HG03442 (cell line): Measurements from ENCODE around the gene GALNT16.
"Not testable (repeated sequence)": the region's sequence is repeated elsewhere in the genome, so short reads cannot be mapped to it uniquely, and the experiment has no call there.

ENCODE experiments used
- ATAC-seq: cut with Tn5 transposase; IDR thresholded peaks from one replicate; pipeline ENCODE4 v1.9.1; 2021; ENCODE audit warnings: mild to moderate bottlenecking, moderate library complexity; ENCODE audit not compliant: unreplicated experiment

Gene GALNT16

DNA sequence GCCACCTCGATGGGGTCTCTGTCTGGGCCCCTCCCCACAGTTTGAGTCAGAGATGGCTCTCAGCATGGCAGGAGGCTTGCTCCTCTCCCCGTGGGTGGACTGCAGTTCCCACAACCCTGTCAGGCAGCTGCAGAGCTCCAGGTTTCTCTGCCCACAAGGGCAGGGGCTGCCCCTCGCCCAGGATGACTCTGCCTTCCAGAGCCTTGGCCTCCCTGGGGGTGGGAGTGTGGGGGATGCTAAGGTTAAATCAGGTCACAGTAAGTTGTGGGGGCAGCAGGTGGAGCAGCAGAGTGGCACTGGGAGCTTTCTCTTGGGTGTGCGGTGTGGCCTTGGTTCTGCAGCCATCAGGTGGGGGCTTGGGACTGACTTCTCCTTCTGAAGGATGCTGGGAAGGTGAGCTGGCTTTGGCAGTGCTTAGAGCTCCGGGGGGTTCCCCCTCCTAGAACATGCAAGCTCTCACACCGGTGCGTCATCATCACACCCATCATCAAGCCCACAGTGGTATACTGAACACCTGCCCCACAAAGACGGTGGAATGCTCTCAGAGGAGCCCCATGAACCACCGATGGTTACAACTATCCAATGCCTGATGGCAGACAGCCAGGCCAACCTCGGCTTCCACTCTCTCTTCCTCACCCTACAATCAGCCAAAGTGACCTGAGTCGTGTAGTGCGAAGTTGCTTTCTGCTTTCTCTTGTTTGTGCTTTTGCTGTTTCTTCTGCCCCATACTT is 98.4 kb downstream of the GALNT16 start:
- ATAC-seq = no peak

DNA sequence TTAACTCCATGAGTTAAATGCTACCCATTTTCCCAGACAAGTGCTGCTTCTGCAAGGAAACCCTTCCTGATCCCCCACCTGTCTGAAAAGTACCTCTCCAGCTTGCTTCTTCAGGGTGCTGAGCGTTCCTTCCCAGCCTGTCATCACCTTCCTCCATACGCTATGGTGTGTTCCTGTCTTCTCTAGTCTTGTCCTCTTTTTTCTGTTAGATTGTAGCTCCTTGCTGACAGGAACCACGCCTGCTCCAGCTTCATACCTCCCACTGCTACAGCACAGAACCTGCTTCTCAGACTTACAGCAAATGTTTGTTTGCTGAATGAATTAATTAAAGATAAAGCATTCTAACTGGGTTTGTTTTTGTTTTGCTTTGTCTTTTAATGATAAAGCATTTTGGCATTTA is 99.0 kb downstream of the GALNT16 start:
- ATAC-seq = no peak

DNA sequence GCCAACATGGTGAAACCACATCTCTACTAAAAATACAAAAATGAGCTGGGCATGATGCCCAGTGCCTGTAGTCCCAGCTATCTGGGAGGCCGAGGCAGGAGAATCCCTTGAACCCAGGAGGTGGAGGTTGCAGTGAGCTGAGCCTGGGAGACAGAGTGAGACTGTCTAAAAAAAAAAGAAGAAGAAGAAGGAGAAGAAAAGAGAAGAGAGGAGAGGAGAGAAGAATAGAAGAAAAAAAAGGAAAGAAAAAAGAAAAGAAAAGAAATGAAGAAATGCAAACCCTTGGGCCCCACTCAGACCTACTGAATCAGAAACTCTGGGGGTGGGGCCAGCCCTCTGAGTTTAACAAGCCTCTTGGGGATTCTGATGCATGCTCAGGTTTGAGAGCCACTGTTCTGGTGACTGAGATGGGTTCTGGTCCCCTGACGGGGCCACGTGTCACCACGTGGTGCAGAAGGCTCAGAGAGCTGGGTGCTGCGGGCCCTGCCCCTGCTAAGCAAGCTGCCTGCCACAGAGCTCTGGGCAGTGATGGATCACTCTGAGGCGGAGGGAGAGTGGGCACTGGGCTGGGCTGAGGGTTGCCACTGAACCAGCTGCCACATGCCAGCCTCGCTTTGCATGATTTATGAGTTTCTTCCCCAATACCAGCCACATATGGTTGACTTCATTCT is 100.6 kb downstream of the GALNT16 start:
- ATAC-seq = no peak

DNA sequence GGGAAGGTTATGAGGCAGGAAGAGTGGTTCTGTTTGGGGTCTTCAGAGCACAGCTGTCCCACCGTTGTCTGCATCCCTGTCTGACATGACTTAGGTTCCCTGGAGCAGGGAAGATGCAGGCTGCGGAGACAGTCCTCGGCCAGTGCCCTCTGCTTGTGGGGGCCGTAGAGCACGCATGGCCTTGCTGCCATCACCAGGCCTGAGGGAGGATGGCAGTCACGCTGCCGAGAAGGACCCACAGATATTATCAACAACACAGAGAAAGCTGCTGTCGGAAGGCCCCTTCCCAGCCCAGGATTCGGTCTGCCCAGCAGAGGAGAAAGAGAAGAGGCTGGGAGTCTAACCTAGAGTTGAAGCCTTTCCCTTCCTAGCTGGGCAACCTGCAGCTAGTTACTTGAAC is 103.1 kb downstream of the GALNT16 start:
- no peak for ATAC-seq

DNA sequence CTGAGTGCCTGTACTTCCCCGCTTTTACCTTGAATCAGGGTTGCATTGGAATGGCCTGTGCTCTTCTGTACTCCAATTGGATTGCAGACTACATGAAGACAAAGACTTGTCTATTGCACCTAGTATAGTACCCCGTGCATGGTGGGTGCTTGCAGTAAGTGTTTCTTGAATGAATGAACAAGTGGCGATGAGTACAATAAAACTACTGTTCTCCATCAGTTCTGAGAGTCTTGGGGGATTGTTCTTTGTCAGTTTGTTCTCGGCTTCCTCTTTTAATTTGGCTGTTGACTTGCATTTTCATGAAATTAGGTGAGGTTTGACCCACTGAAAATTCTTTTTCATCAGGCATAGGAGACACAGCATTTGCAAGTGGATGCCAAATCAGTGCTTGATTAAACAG is 104.0 kb downstream of the GALNT16 start:
- no peak for ATAC-seq

DNA sequence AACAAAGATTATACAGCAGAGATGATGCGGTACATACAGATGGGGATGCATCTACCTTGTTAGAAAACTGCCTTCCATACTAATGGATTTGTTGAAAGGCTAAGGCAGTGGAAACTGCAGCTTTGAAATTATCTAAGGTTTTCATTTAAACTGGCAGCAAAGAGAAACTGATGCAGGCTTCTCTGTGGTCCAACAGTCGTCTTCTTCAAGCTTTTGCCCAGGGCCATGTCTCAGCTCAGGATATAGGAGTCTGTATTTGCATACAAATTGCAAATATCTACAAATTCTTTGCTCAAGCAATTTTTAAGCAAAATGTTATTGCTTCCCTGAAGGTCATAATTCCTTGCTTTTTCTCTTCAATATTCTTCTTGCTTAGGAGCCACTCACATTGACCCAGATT is 104.4 kb downstream of the GALNT16 start:
- no peak for ATAC-seq

DNA sequence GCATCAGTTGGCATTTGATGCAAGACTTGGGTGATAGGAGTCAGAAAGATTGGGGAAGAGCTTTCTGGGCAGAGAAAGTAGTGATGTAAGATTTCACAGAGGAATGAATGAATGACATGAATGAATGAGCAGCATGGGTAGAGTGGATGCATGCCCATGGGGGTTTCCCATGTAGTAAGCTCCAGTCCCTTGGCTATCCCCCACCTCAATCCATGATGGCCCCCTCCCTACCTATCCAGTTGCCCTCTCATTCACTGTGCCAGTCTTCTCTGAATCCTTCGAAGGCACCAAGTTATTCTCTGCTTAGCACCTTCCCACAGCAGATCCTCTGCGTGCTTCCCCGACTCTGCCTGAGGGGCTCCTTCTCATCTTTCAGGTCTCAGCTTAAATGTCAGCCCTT is 106.1 kb downstream of the GALNT16 start:
- no peak for ATAC-seq

DNA sequence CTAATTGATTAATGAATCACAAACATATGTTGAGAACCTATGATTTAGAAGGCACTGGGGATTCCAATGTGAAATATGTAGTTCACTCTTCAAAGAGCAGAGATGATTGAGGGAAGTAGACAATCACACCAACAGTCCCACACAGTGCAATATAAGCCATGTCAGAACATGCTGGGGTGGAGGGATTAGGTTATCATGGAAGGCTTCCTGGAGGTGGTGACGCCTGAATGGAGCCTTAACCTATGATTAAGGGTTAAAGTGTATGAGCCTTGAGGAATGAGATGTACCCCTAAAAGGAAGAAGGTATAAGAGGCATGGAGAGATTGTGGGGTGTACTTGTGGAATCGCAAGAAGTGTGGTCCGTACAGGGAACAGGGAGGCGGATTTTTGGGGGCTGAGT is 106.8 kb downstream of the GALNT16 start:
- no peak for ATAC-seq

DNA sequence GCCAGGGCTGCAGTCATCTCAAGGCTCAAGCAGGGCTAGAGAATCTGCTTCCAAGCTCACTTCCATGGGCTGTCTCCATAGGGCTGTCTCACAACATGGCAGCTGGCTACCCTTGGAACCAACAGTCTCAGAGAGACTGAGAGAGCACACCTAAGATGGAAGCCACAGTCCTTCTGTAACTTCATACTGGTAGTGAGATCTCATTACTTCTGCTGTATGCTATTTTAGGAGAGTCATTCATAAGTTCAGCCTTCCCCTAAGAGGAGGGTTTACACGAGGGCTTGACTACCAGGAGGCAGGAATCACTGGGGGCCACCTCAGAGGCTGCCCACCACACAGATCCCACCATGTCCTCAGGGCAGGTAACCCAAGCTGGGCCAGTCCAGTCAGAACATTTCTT is 108.4 kb downstream of the GALNT16 start:
- no peak for ATAC-seq

DNA sequence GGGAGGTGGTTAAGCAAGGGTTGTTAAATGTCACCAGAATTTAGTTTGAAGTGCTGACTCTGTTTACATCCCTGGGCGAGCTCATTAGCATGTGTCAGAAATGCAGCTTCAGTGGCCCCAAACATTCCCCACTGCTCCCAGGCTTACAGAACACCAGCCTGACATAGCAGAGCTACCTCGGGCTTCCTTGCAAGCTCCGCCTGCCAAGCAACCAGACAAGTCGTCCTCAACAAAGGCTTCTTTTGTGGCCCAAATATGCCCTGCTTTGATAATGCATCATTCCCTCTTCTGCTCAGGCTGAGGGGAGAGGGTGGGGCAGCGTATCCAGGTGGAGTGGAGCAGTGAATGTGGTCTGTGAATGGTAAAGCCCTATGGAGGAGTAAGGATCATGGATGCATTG is 110.1 kb downstream of the GALNT16 start:
- no peak for ATAC-seq

DNA sequence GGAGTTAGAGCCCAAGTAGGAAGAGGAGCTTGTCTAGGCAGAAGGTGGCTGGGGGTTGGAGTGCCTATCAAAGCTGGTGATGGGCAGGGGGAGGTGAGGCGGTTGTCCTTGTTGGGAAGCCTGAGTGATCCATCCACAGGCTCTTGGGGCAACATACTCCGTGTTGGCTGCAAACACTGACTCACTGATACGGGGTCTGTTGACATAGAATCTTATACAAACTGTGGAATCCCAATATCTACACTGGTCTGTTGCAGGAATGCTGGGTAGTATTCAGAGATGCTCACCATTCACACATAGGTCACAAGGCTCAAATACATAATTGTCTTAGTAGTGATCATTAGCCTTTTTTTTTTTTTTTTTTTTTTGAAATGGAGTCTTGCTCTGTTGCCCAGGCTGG is 112.2 kb downstream of the GALNT16 start:
- ATAC-seq = no peak

DNA sequence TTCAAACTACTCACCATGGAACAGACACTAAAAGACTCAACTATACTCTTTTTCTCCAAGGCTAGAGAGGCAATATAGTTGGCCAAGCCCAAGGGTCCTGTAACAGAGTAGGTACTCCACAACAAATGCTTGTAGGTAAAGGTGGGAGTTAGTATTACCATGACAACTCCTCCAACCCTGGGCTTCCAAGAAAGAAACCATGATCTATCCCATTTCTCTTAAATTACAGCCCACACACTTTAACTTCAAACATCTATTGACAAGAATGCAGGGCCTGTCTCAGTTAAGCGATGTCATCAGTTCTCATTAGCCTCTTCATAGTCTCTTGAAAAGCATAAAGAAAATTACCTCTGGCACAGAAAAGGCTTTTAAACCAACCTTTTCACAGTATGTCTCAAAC is 113.1 kb downstream of the GALNT16 start:
- no peak for ATAC-seq

DNA sequence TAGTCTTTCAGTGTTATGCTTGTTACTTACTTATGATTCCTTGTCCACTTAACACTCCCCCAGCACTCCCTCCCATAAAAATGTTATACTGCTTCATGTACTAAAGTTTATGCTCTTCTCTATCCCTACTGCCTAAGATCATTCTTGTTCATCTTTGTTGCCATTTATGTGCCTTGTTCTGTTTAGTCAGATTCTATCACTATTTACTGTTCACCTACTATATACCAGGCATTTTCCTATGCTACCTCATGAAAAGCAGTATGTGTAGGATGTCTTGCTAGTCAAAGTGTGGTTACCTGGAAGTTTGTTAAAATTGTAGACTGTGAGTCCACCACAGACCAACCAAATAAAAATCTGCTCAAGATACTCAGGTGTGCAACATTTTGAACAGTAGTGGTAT is 114.3 kb downstream of the GALNT16 start:
- ATAC-seq = no peak

DNA sequence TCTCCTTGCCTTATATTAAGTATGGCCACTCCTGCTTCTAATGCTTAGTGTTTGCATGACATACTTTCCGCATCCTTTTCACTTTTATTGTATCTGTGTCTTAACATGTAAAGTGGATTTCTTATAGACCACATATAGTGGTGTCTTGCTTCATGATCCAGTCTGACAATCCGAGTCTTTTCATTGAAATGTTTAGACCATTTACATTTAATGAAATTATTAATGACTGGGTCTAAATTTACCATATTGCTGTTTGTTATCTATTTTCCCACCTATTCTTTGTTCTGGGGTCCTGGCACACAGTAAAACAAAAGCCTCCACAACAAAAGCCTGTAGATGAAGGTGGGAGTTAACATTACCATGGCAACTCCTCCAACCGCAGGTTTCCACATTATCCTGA is 115.2 kb downstream of the GALNT16 start:
- ATAC-seq = no peak

DNA sequence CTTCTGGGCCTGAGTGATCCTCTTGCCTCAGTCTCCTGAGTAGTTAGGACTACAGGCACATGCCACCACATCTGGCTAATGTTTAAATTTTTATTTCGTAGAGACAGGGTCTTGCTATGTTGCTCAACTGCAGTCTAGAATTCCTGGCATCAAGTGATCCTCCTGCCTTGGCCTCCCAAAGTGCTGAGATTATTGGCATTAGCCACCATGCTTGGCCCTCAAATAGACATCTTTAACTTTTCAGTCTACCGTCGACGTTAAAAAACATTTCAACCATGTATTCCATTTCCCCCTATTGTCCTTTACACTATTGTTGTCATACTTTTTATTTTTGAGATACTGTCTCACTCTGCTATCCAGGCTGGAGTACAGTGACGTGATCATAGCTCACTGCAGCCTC is 115.8 kb downstream of the GALNT16 start:
- ATAC-seq = no peak

DNA sequence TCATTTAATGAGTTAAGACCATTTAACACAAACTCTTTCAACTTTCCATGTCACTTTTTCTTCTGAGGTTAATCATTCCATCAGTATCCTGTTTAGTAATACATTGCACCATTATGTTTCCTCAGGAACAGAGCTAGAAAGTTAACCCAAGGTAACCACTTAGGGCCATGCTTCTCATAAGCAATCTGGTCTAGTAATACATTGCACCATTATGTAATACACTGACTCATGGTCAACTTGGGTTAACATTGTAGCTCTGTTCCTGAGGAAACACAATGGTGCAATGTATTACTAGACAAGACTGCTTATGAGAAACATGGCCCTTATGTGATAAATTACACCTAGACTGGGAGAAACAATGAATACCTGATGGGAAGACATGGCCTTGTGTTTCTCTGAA is 116.5 kb downstream of the GALNT16 start:
- ATAC-seq = no peak

DNA sequence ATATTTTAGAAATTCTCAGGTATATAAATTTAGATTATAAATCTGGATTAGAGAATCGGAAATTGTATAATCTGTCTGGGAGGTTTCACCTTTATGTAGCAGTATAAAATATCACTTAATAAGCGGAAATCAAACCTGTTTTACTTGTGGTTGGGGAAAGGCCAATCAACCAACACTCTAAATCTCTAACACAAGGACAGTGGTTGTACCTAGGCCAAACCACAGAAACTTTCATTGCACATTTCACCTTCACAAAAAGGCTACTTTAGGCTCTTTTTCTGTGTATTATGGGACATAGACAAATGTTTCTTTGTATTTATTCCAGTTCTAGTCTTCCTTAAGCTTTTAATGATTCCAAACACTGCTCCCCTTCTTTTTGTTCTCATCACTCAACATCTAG is 118.3 kb downstream of the GALNT16 start:
- ATAC-seq = no peak

DNA sequence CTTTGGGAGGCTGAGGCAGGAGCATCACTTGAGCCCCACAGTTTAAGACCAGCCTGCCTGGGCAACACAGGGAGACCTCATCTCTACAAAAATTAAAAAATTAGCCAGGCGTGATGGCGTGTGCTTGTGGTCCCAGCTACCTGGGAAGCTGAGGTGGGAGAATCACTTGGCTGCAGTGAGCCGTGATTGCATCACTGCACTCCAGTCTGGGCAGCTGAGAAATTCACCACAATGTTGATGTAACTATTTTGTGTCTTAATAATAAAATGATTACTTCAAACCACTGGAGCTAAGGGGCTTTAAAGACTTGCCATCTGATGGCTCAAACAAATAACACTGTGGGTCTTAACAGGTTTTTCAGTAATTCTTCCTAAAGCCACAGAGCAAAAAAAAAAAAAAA is 127.4 kb downstream of the GALNT16 start:
- no peak for ATAC-seq

DNA sequence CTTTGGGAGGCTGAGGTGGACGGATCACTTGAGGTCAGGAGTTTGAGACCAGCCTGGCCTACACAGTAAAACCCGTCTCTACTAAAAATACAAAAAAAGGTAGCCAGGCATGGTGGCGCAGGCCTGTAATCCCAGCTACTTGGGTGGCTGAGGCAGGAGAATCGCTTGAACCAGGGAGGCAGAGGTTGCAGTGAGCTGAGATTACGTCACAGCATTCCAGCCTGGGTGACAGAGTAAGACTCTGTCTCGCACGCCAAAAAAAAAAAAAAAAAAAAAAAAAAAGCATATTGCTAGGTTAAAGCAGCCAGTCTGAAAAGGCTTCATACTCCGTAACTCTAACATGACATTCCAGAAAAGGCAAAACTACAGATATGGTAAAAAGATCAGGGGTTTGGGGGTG is 131.4 kb downstream of the GALNT16 start:
- ATAC-seq = not testable (repeated sequence)

DNA sequence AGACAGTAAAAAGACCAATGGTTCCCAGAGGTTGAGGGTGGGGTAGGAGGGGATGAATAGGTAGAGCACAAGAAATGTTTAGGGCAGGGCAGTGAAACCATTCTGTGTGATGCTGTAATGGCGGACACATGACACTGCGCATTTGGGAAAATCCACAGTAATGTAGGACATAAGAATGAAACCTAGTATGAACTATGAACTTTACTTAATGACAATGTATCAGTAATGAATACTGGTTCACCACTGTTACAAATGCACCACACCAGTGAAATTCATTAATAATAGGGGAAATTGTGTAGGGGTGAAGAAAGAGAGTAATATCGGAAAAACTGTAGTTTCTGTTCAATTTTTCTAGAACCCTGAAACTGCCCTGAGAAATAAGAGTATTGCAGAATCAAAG is 132.5 kb downstream of the GALNT16 start:
- no peak for ATAC-seq

DNA sequence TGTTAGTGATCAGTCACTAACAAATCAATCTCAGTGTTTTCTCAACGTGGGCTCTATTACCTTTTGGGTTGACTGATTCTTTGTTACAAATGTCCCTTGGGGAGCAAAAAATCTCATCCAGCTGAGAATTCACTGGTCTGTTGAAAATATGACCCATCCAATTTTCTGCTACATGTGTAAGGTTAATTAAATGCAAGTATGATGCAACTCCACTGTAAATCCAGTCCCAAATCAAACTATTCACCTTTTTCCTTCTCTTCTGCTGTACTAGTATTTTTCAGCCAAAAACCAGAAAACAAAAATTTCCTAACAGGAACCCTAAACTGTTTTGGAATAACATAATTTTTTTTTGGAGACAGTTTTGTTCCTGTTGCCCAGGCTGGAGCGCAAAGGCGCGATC is 136.0 kb downstream of the GALNT16 start:
- no peak for ATAC-seq

DNA sequence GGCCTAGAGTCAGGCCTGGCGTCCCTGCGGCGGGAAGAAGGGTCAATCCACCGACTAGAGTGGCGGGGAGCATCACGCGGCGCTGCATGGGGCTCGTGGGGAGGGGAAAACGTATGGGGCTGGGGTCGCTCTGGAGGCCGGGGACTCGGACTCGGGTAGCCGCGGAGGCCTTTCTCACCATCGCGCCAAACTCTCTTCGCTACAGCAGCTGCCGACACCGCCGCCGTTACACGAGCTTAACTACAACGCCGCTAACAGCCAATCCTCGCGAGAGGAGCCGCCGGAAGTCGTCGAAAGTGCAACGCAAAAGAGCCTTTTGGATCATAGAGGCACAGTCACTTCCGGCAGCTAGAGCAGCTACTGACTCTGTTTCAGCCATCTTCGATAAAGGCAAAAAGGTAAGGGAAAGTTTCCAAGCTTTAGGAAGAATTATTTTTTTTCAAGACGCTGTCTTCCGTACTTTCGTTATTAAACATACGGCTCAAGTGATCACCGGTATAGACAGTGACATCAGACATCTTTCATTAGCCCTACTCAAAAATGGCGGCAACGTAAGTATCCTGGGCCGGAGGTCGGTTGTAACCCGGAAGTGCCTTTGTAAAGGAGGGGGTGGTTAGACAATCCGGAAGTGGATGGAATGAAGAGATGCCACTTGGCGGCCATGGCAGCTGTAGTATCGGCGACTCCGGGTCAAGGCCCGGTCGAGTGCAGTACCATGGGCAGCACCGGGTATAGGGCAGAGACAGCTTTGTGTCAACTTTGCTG is 138.3 kb downstream of the GALNT16 start, which contains the start of the genes ERH and SLC39A9:
TSS of gene ERH (minus strand) at position 247 of the 765 bp plus-strand sequence. CDS start at position 181, 66 bp downstream.
TSS of gene SLC39A9 (plus strand) at position 640 of the 765 bp plus-strand sequence. CDS start 678 bp downstream, outside the sequence.
- peak; percentile 80 for ATAC-seq
